Parathyroid adenoma (tissue), 2 donors: ENCODE measurements around the gene MRPL55.

Experiments
- H2AFZ ChIP-seq: fragments of 300-600 bp; sonication (generic); one replicate; pipeline ENCODE4 v1.7.0; 2017; ENCODE audit warnings: antibody characterized with exemption, mild to moderate bottlenecking
- H3K27ac ChIP-seq: fragments of 300-600 bp; sonication (generic); one replicate; pipeline ENCODE4 v1.7.0; 2017
- H3K27me3 ChIP-seq: fragments of 300-600 bp; sonication (generic); one replicate; pipeline ENCODE4 v1.7.0; 2017; ENCODE audit warnings: low read length; ENCODE audit not compliant: control insufficient read depth, insufficient read depth
- H3K36me3 ChIP-seq: fragments of 300-600 bp; sonication (generic); one replicate; pipeline ENCODE4 v1.7.0; 2017; ENCODE audit warnings: low read length; ENCODE audit not compliant: control insufficient read depth, insufficient read depth
- H3K4me1 ChIP-seq: fragments of 300-600 bp; sonication (generic); one replicate; pipeline ENCODE4 v1.7.0; 2017; ENCODE audit warnings: control low read depth
- H3K4me2 ChIP-seq: fragments of 300-600 bp; sonication (generic); one replicate; pipeline ENCODE4 v1.7.0; 2017; ENCODE audit warnings: low read length
- H3K4me3 ChIP-seq: fragments of 300-600 bp; sonication (generic); one replicate; pipeline ENCODE4 v1.7.0; 2017; ENCODE audit warnings: low read depth, low read length
- H3K79me2 ChIP-seq: fragments of 300-600 bp; sonication (generic); one replicate; pipeline ENCODE4 v1.7.0; 2017; ENCODE audit warnings: control low read depth
- H3K9ac ChIP-seq: fragments of 300-600 bp; sonication (generic); one replicate; pipeline ENCODE4 v1.7.0; 2017; ENCODE audit warnings: mild to moderate bottlenecking
- H3K9me3 ChIP-seq: fragments of 300-600 bp; sonication (generic); one replicate; pipeline ENCODE4 v1.7.0; 2017; ENCODE audit warnings: low read length; ENCODE audit not compliant: control insufficient read depth
- CTCF ChIP-seq: fragments of 300-600 bp; sonication (generic); IDR thresholded peaks from one replicate; pipeline ENCODE4 v1.7.0; 2017; ENCODE audit warnings: antibody characterized with exemption, mild to moderate bottlenecking
- donor health status: primary hyperparathyroidism.

Gene MRPL55

DNA sequence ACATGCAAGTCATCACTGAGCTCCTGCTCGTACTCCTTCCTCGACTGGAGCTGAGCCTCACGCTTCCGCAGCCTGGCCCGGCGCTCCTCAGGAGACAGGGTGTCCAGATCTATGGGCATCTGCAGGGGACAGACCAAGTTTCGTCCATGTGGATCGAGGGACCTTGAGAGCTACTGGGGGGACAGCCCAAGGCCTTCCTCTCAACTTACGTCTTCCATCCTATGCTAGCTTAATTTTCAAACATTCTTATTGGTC, 2.4 kb downstream of the MRPL55 start:
- no peak overlapping the region for H2AFZ ChIP-seq
- H3K4me3 ChIP-seq: no peak overlapping the region
- H3K9me3 ChIP-seq: no peaks in the 10 kb centered on the region
- H3K27ac ChIP-seq: no peak overlapping the region
- H3K9ac ChIP-seq: no peak overlapping the region
- peaks cover 6% of the 10 kb centered on the region for H3K4me1 ChIP-seq
- H3K27me3 ChIP-seq: no peaks in the 10 kb centered on the region
- H3K79me2 ChIP-seq: no peaks in the 10 kb centered on the region
- TF ChIP-seq CTCF: no peak
- H3K36me3 ChIP-seq: no peaks in the 10 kb centered on the region
- H3K4me2 ChIP-seq: no peak overlapping the region

- no peak for TF ChIP-seq CTCF
- Histone ChIP-seq H3K79me2 (no peaks in the 10 kb centered on the region), H2AFZ (no peak overlapping the region), H3K4me1 (peaks cover 6% of the 10 kb centered on the region), H3K9ac (no peak overlapping the region), H3K4me3 (no peak overlapping the region), H3K4me2 (no peak overlapping the region), H3K27me3 (no peaks in the 10 kb centered on the region), H3K9me3 (no peaks in the 10 kb centered on the region), H3K27ac (no peak overlapping the region), H3K36me3 (no peaks in the 10 kb centered on the region)
Observed at GRCh38 chr1:228105996-228106799, 2.9 kb downstream of the MRPL55 start.

GRCh38 chr1:228105270-228105995, 3.7 kb downstream of the MRPL55 start:
- peaks cover 5% of the 10 kb centered on the region for H3K4me1 ChIP-seq
- no peak overlapping the region for H3K4me3 ChIP-seq
- no peak overlapping the region for H2AFZ ChIP-seq
- H3K4me2 ChIP-seq: no peak overlapping the region
- no peaks in the 10 kb centered on the region for H3K36me3 ChIP-seq
- H3K9me3 ChIP-seq: no peaks in the 10 kb centered on the region
- no peak for TF ChIP-seq CTCF
- no peak overlapping the region for H3K27ac ChIP-seq
- no peaks in the 10 kb centered on the region for H3K79me2 ChIP-seq
- H3K9ac ChIP-seq: no peak overlapping the region
- no peaks in the 10 kb centered on the region for H3K27me3 ChIP-seq

DNA sequence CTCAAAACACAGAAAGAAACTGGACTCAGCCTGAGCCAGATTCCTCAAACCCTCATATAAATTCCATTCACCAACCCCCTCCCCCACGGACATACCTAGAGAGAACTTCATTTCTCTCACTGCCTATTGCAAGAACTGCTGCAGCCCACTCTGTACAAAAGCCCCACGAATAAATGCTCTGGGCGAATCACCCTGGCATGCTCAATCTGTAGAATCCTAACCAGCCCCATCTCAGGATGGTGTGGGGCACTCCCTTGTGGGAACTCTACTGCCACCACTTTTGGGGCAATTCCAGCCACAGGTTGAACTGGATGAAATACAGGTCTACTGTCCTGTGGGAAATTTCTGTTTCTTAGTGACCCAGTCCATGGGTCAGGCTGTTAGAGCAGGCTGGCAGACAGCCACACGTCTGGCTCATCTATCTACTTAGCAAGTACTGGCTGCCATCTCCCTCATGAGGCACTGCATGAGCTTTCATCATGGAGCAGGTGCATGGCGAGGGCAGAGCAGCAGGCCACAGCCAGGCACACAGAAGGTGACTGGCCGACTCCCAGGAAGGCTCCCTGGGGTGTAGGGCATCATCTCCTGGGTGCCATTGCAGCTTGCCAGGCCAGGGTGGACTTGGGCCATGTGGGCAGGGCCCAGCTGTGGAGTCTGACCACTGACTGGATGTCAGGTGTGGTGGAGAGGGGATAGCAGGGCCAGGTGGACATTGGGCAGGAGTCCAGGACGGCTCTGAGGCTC, 4.4 kb downstream of the MRPL55 start:
- Histone ChIP-seq H3K9ac (no peak overlapping the region), H3K9me3 (no peaks in the 10 kb centered on the region), H3K4me1 (peaks cover 4% of the 10 kb centered on the region), H3K79me2 (no peaks in the 10 kb centered on the region), H3K4me2 (no peak overlapping the region), H3K36me3 (no peaks in the 10 kb centered on the region), H3K27ac (no peak overlapping the region), H3K27me3 (no peaks in the 10 kb centered on the region), H3K4me3 (no peak overlapping the region), H2AFZ (no peak overlapping the region)
- TF ChIP-seq CTCF: no peak
